Measurements from ENCODE around the gene MAPK8IP1. TPM values are rescaled to one million over a fixed set of nuclear protein-coding genes. Genes with fewer than 3 reads are reported as not detected.

Gene MAPK8IP1
- total and polyA plus RNA-seq, 4 donors, result 0.78 to 2.7 (median 1.4) TPM

DNA sequence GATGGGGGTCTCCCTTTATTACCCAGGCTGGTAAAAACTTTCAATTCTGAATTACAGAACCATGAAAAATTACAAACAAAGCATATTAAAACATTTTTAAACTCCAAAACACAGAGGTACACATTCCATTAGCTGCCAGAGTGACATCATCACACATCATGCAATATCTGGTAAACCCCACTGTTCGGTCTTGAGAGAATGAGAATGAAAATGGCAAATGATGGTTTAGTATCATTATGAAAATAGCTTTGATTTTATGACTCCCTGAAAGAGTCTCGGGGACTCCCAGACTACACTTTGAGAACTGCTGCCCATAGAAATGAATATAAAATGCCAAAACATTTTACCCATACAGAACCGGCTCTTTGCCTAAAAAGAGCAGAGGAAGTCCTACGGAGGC, 55.8 kb downstream of the MAPK8IP1 start (continued):
- TF ChIP-seq YY1 (IDR thresholded peaks at IDR 0.05) (no peak), EGR1 (IDR thresholded peaks at IDR 0.05; ENCODE audit: low read depth in 2 of 2) (no peak), JUND (IDR thresholded peaks at IDR 0.05) (no peak), GABPA (IDR thresholded peaks at IDR 0.05 in 1 of 2, conservative IDR thresholded peaks at IDR 0.05 in 1 of 2) (no peak), RXRA (IDR thresholded peaks at IDR 0.05) (no peak)

DNA sequence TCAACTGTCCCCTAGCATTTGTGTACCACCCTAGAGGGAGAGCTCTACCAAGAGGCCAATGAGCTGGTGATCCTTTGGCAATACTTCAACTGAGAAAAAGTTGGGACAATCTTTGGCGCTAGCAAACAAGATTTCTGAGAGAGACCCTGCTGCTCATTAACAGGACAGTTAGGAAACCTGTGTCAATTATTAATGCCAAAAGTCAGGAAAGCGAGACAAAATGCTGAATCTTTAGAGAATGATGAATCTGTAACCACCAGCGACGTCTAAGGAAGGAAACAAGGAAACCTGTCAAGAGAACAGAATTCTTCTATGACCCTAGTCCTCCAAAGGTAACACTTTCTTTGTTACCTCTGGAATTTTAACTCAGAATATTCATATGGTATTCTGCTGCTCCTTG, 56.9 kb downstream of the MAPK8IP1 start:
- Histone ChIP-seq H3K27me3 (ENCODE audit: control insufficient read depth in 4 of 4, insufficient read depth in 4 of 4, low read length in 3 of 4) (no peaks in the 10 kb centered on the region), H3K9ac (ENCODE audit: low read depth in 1 of 2, low read length in 2 of 2) (no peak overlapping the region), H3K4me1 (ENCODE audit: control insufficient read depth in 4 of 4, insufficient read depth in 4 of 4, low read length in 3 of 4) (peaks cover 0 to 16% (median 7%) of the 10 kb centered on the region in 4 donors), H3K36me3 (ENCODE audit: control insufficient read depth in 4 of 4, insufficient read depth in 3 of 4, low read depth in 1 of 4, low read length in 3 of 4) (peaks cover 3 to 19% (median 9%) of the 10 kb centered on the region in 4 donors), H3K4me3 (ENCODE audit: low read depth in 1 of 3, low read length in 3 of 3) (no peak overlapping the region), H3K27ac (ENCODE audit: low read depth in 1 of 2, low read length in 2 of 2) (no peak overlapping the region), H3K9me3 (ENCODE audit: control insufficient read depth in 4 of 4, low read length in 3 of 4) (no peaks in the 10 kb centered on the region)
- 48% methylated on average over 4 of the region's 4 CpGs for WGBS
- TF ChIP-seq GABPA (IDR thresholded peaks at IDR 0.05 in 1 of 2, conservative IDR thresholded peaks at IDR 0.05 in 1 of 2) (no peak), HNF4A (conservative IDR thresholded peaks at IDR 0.05) (peak in 1 of 2 donors; percentile 7)
- no peak for DNase-seq (ENCODE audit: low spot score)

GRCh38 chr11:45945397-45945999, 60.0 kb downstream of the MAPK8IP1 start:
- TF ChIP-seq RXRA (IDR thresholded peaks at IDR 0.05), result no peak
- no peak for TF ChIP-seq EGR1 (IDR thresholded peaks at IDR 0.05; ENCODE audit: low read depth in 2 of 2)
- no peaks in the 10 kb centered on the region for H3K9me3 ChIP-seq (ENCODE audit: control insufficient read depth in 4 of 4, low read length in 3 of 4)
- no peak overlapping the region for H3K27ac ChIP-seq (ENCODE audit: low read depth in 1 of 2, low read length in 2 of 2)
- WGBS, result 95% methylated on average over 3 of the region's 3 CpGs
- H3K9ac ChIP-seq (ENCODE audit: low read depth in 1 of 2, low read length in 2 of 2), result no peak overlapping the region
- no peak for DNase-seq (ENCODE audit: low spot score)
- peaks cover 4 to 36% (median 23%) of the 10 kb centered on the region in 4 donors for H3K36me3 ChIP-seq (ENCODE audit: control insufficient read depth in 4 of 4, insufficient read depth in 3 of 4, low read depth in 1 of 4, low read length in 3 of 4)
- peaks cover 0 to 16% (median 9%) of the 10 kb centered on the region in 4 donors for H3K4me1 ChIP-seq (ENCODE audit: control insufficient read depth in 4 of 4, insufficient read depth in 4 of 4, low read length in 3 of 4)
- H3K4me3 ChIP-seq (ENCODE audit: low read depth in 1 of 3, low read length in 3 of 3), result no peak overlapping the region
- H3K27me3 ChIP-seq (ENCODE audit: control insufficient read depth in 4 of 4, insufficient read depth in 4 of 4, low read length in 3 of 4), result no peaks in the 10 kb centered on the region

GRCh38 chr11:45947885-45948284, 62.4 kb downstream of the MAPK8IP1 start:
- Histone ChIP-seq H3K9me3 (ENCODE audit: control insufficient read depth in 4 of 4, low read length in 3 of 4) (no peaks in the 10 kb centered on the region), H3K4me3 (ENCODE audit: low read depth in 1 of 3, low read length in 3 of 3) (no peak overlapping the region), H3K36me3 (ENCODE audit: control insufficient read depth in 4 of 4, insufficient read depth in 3 of 4, low read depth in 1 of 4, low read length in 3 of 4) (peaks cover 4 to 35% (median 26%) of the 10 kb centered on the region in 4 donors), H3K9ac (ENCODE audit: low read depth in 1 of 2, low read length in 2 of 2) (no peak overlapping the region), H3K4me1 (ENCODE audit: control insufficient read depth in 4 of 4, insufficient read depth in 4 of 4, low read length in 3 of 4) (peaks cover 0 to 5% (median 3%) of the 10 kb centered on the region in 4 donors), H3K27me3 (ENCODE audit: control insufficient read depth in 4 of 4, insufficient read depth in 4 of 4, low read length in 3 of 4) (no peaks in the 10 kb centered on the region), H3K27ac (ENCODE audit: low read depth in 1 of 2, low read length in 2 of 2) (no peak overlapping the region)
- WGBS, result 100% methylated on average over 1 of the region's 1 CpG
- TF ChIP-seq HNF4A (conservative IDR thresholded peaks at IDR 0.05) (no peak), YY1 (IDR thresholded peaks at IDR 0.05) (no peak), JUND (IDR thresholded peaks at IDR 0.05) (no peak)
- TF ChIP-seq, protein P1, sequence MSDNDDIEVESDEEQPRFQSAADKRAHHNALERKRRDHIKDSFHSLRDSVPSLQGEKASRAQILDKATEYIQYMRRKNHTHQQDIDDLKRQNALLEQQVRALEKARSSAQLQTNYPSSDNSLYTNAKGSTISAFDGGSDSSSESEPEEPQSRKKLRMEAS (IDR thresholded peaks at IDR 0.05), result no peak
- TF ChIP-seq, protein P2, sequence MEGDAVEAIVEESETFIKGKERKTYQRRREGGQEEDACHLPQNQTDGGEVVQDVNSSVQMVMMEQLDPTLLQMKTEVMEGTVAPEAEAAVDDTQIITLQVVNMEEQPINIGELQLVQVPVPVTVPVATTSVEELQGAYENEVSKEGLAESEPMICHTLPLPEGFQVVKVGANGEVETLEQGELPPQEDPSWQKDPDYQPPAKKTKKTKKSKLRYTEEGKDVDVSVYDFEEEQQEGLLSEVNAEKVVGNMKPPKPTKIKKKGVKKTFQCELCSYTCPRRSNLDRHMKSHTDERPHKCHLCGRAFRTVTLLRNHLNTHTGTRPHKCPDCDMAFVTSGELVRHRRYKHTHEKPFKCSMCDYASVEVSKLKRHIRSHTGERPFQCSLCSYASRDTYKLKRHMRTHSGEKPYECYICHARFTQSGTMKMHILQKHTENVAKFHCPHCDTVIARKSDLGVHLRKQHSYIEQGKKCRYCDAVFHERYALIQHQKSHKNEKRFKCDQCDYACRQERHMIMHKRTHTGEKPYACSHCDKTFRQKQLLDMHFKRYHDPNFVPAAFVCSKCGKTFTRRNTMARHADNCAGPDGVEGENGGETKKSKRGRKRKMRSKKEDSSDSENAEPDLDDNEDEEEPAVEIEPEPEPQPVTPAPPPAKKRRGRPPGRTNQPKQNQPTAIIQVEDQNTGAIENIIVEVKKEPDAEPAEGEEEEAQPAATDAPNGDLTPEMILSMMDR (IDR thresholded peaks at IDR 0.05; ENCODE audit: low read depth, low read length, missing input control), result no peak
- DNase-seq (ENCODE audit: low spot score), result no peak
